K562 (cell line): ENCODE results near the gene SHROOM3.

Experiments used
- BRCA1 ChIP-seq, 2 experiments: fragments of 450-650 bp in 1 of 2; sonication (generic) in 1 of 2; formaldehyde crosslinking in 1 of 2; IDR thresholded peaks; 2 replicates each; pipeline versions ENCODE4 v1.5.0 to v1.6.1; 2017 to 2020; ENCODE audit warnings: mild to moderate bottlenecking in 1 of 2, missing genetic modification reagents in 1 of 2
- ELF1 ChIP-seq: fragments of 200-800 bp; sonication (Bioruptor generic); IDR thresholded peaks from 2 replicates; pipeline ENCODE4 v1.6.1; 2016; ENCODE audit warnings: missing genetic modification characterization, missing compliant biosample characterization
- MAFK ChIP-seq: IDR thresholded peaks from 2 replicates; pipeline ENCODE4 v1.6.1; 2011; ENCODE audit warnings: low read length, improper control_type of control experiment
- PRMT5 ChIP-seq: sonication (generic); formaldehyde crosslinking; IDR thresholded peaks from 2 replicates; pipeline ENCODE4 v1.5.0; 2020; ENCODE audit warnings: missing genetic modification reagents
- TF ChIP-seq, protein P1 (sequence below), 3 experiments: IDR thresholded peaks in 2 of 3; conservative IDR thresholded peaks in 1 of 3; 2 replicates each; pipeline ENCODE4 v1.5.1; 2011 to 2012; ENCODE audit warnings: low read length in 3 of 3, mild to moderate bottlenecking in 3 of 3, control low read depth in 2 of 3, improper control_type of control experiment in 1 of 3, inconsistent platforms in 1 of 3, low read depth in 1 of 3, mixed read lengths in 1 of 3, moderate library complexity in 1 of 3; ENCODE audit not compliant: insufficient read depth in 2 of 3
- TF ChIP-seq, protein P2 (sequence below), 2 experiments: fragments of 450-650 bp; formaldehyde crosslinking in 1 of 2; IDR thresholded peaks; 2 replicates each; pipeline versions ENCODE4 v1.4.0 to v1.6.1; 2014 to 2020; ENCODE audit warnings: mild to moderate bottlenecking in 2 of 2, borderline replicate concordance in 1 of 2, low read depth in 1 of 2

DNA sequence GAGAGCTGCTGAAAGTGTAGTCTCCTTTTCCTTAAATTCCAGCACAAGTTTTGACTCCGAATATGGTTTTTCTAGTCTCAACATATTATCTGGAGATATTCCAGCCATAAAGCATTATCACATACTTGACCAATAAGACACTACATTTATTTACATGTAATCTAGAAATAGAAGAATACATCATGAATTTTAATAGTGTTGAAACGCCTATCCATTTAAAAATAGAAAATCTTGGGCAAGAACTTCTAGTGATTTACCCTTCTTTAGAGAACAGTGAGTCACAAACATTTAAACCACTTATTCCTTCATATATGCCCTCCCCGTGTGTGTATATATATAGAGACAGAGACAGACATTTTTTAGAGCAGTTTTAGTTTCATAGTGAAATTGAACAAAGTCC lies 301.4 kb downstream of the SHROOM3 start:
- TF ChIP-seq, protein P1, sequence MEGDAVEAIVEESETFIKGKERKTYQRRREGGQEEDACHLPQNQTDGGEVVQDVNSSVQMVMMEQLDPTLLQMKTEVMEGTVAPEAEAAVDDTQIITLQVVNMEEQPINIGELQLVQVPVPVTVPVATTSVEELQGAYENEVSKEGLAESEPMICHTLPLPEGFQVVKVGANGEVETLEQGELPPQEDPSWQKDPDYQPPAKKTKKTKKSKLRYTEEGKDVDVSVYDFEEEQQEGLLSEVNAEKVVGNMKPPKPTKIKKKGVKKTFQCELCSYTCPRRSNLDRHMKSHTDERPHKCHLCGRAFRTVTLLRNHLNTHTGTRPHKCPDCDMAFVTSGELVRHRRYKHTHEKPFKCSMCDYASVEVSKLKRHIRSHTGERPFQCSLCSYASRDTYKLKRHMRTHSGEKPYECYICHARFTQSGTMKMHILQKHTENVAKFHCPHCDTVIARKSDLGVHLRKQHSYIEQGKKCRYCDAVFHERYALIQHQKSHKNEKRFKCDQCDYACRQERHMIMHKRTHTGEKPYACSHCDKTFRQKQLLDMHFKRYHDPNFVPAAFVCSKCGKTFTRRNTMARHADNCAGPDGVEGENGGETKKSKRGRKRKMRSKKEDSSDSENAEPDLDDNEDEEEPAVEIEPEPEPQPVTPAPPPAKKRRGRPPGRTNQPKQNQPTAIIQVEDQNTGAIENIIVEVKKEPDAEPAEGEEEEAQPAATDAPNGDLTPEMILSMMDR (IDR thresholded peaks at IDR 0.05 in 2 of 3, conservative IDR thresholded peaks at IDR 0.05 in 1 of 3; ENCODE audit: insufficient read depth in 2 of 3, low read depth in 1 of 3, low read length in 3 of 3) = no peak
- TF ChIP-seq, protein P2, sequence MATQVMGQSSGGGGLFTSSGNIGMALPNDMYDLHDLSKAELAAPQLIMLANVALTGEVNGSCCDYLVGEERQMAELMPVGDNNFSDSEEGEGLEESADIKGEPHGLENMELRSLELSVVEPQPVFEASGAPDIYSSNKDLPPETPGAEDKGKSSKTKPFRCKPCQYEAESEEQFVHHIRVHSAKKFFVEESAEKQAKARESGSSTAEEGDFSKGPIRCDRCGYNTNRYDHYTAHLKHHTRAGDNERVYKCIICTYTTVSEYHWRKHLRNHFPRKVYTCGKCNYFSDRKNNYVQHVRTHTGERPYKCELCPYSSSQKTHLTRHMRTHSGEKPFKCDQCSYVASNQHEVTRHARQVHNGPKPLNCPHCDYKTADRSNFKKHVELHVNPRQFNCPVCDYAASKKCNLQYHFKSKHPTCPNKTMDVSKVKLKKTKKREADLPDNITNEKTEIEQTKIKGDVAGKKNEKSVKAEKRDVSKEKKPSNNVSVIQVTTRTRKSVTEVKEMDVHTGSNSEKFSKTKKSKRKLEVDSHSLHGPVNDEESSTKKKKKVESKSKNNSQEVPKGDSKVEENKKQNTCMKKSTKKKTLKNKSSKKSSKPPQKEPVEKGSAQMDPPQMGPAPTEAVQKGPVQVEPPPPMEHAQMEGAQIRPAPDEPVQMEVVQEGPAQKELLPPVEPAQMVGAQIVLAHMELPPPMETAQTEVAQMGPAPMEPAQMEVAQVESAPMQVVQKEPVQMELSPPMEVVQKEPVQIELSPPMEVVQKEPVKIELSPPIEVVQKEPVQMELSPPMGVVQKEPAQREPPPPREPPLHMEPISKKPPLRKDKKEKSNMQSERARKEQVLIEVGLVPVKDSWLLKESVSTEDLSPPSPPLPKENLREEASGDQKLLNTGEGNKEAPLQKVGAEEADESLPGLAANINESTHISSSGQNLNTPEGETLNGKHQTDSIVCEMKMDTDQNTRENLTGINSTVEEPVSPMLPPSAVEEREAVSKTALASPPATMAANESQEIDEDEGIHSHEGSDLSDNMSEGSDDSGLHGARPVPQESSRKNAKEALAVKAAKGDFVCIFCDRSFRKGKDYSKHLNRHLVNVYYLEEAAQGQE (IDR thresholded peaks at IDR 0.05; ENCODE audit: borderline replicate concordance) = no peak
- TF ChIP-seq, protein P2 (CRISPR knock-in tag; IDR thresholded peaks at IDR 0.05; ENCODE audit: low read depth) = no peak
- TF ChIP-seq MAFK (no peak), BRCA1 (IDR thresholded peaks at IDR 0.05) (no peak), BRCA1 (CRISPR knock-in tag; IDR thresholded peaks at IDR 0.05) (no peak), ELF1 (tag) (no peak), PRMT5 (CRISPR knock-in tag) (no peak)
